K562 (cell line): ENCODE data around the gene PRR19. TPM values are rescaled to one million over a fixed set of nuclear protein-coding genes. Genes with fewer than 3 reads are reported as not detected.

Experiments
- ATF7 ChIP-seq: fragments of 450-650 bp; IDR thresholded peaks from 2 replicates; pipeline ENCODE4 v1.7.1; 2014; ENCODE audit warnings: mild to moderate bottlenecking, moderate library complexity
- BHLHE40 ChIP-seq: IDR thresholded peaks from 2 replicates; pipeline ENCODE4 v1.6.1; 2011; ENCODE audit warnings: low read length, improper control_type of control experiment
- CREBBP ChIP-seq: IDR thresholded peaks from one replicate; pipeline ENCODE4 v1.6.1; 2012; ENCODE audit warnings: low read depth, mild to moderate bottlenecking, control low read depth, inconsistent platforms, low read length
- GABPB1 ChIP-seq: sonication (generic); formaldehyde crosslinking; IDR thresholded peaks from 2 replicates; pipeline ENCODE4 v1.8.0; 2022; ENCODE audit warnings: mild to moderate bottlenecking, missing genetic modification reagents
- MEIS2 ChIP-seq: fragments of 450-650 bp; IDR thresholded peaks from 2 replicates; pipeline ENCODE4 v1.6.1; 2014; ENCODE audit warnings: mild to moderate bottlenecking; ENCODE audit not compliant: partially characterized antibody
- MXD1 ChIP-seq: fragments of 250-450 bp; sonication (Bioruptor Pico); IDR thresholded peaks from 2 replicates; pipeline ENCODE4 v1.8.0; 2021; ENCODE audit warnings: borderline replicate concordance, mild to moderate bottlenecking, moderate library complexity; ENCODE audit not compliant: poor library complexity, severe bottlenecking
- NFRKB ChIP-seq: fragments of 450-650 bp; IDR thresholded peaks from 2 replicates; pipeline ENCODE4 v1.6.1; 2016; ENCODE audit warnings: low read depth
- PHTF2 ChIP-seq: fragments of 250-450 bp; sonication (Bioruptor Pico); IDR thresholded peaks from 2 replicates; pipeline ENCODE4 v1.5.0; 2021; ENCODE audit warnings: mild to moderate bottlenecking
- POU5F1 ChIP-seq: fragments of 150-350 bp; IDR thresholded peaks from 2 replicates; pipeline ENCODE4 v1.6.1; 2014; ENCODE audit warnings: borderline replicate concordance, low read length, low read depth, mild to moderate bottlenecking; ENCODE audit not compliant: partially characterized antibody
- RHOXF2B ChIP-seq: fragments of 250-450 bp; sonication (Bioruptor Pico); conservative IDR thresholded peaks from 2 replicates; pipeline ENCODE4 v1.5.1; 2021
- SMAD1 ChIP-seq: fragments of 150-350 bp; IDR thresholded peaks from 2 replicates; pipeline ENCODE4 v1.6.1; 2014; ENCODE audit warnings: low read length, low read depth; ENCODE audit not compliant: partially characterized antibody
- SRF ChIP-seq, 2 experiments: fragments of 250-450, 450-650 bp in 1 of 2; sonication (Bioruptor Pico) in 1 of 2; sonication (generic) in 1 of 2; formaldehyde crosslinking; IDR thresholded peaks; 2 replicates each; pipeline versions ENCODE4 v1.5.0 to v1.5.1; 2020 to 2022; ENCODE audit warnings: mild to moderate bottlenecking in 1 of 2, missing genetic modification reagents in 1 of 2
- UBTF ChIP-seq, 2 experiments: IDR thresholded peaks; 2 replicates each; pipeline ENCODE4 v1.6.1; 2012; ENCODE audit warnings: improper control_type of control experiment in 2 of 2, low read depth in 2 of 2, low read length in 2 of 2, borderline replicate concordance in 1 of 2
- ZBTB1 ChIP-seq: sonication (generic); formaldehyde crosslinking; IDR thresholded peaks from 2 replicates; pipeline ENCODE4 v1.8.1; 2023; ENCODE audit warnings: missing genetic modification reagents, low read depth, mild to moderate bottlenecking, borderline replicate concordance
- ZEB2 ChIP-seq: fragments of 450-650 bp; IDR thresholded peaks from 2 replicates; pipeline ENCODE4 v1.6.1; 2016
- ZNF143 ChIP-seq: sonication (generic); formaldehyde crosslinking; IDR thresholded peaks from 2 replicates; pipeline ENCODE4 v1.9.0; 2022; ENCODE audit warnings: mild to moderate bottlenecking, missing genetic modification reagents
- ZNF384 ChIP-seq: IDR thresholded peaks from 2 replicates; pipeline ENCODE4 v1.6.1; 2012; ENCODE audit warnings: low read depth, low read length, improper control_type of control experiment
- ZNF583 ChIP-seq: fragments of 250-450 bp; sonication (Bioruptor Pico); IDR thresholded peaks from 2 replicates; pipeline ENCODE4 v1.4.0; 2020
- ZNF696 ChIP-seq: fragments of 250-450 bp; sonication (Bioruptor Pico); conservative IDR thresholded peaks from 2 replicates; pipeline ENCODE4 v1.4.0; 2020; ENCODE audit warnings: mild to moderate bottlenecking, moderate library complexity
- polyA plus RNA-seq, 8 experiments: library from polyadenylated mRNA; depleted of rRNA in 4 of 8; stranded (reverse) in 5 of 8; unstranded in 3 of 8; fragments of >200 nt; fragmentation: Nextera tagmentation in 2 of 8; fragmentation: Illumina TruSeq in 1 of 8; extraction: Ambion mirVana in 2 of 8; extraction: Trizol in 1 of 8; gene quantifications; 2 replicates each; pipeline versions ENCODE4 v1.2.1 to v1.2.3, GENCODE V29; 2011 to 2014; ENCODE audit warnings: inconsistent platforms in 1 of 8, missing spikeins in 1 of 8
- total RNA-seq, 7 experiments: library from RNA; depleted of rRNA in 6 of 7; stranded (reverse); fragments of >200 nt in 6 of 7; fragmentation: Illumina TruSeq in 2 of 7; extraction: Trizol in 2 of 7; gene quantifications; 2 replicates each; pipeline versions ENCODE4 v1.2.1 to v1.2.3, GENCODE V29; 2011 to 2021; ENCODE audit warnings: low replicate concordance in 1 of 7
- TF ChIP-seq, protein P1 (sequence below), 3 experiments: fragments of 200-800 bp in 1 of 3; sonication (Bioruptor generic) in 1 of 3; sonication (generic) in 1 of 3; formaldehyde crosslinking in 1 of 3; IDR thresholded peaks; 2 replicates each; pipeline versions ENCODE4 v1.6.1 to v1.8.0; 2016 to 2022; ENCODE audit warnings: mild to moderate bottlenecking in 2 of 3, missing compliant biosample characterization in 2 of 3, missing genetic modification characterization in 2 of 3, missing genetic modification reagents in 1 of 3
- TF ChIP-seq, protein P2 (sequence below): fragments of 150-350 bp; IDR thresholded peaks from 2 replicates; pipeline ENCODE4 v1.6.1; 2014; ENCODE audit warnings: low read depth, mild to moderate bottlenecking, low read length, borderline replicate concordance

PRR19 gene
- total and polyA plus RNA-seq, 9 of the 15 experiments (the other 6 are each of a cell fraction or from before 2014, with no cell fraction given): 0.10 to 1.6 (median 0.54) TPM

- TF ChIP-seq PHTF2 (CRISPR knock-in tag) (no peak), ZEB2 (no peak), BHLHE40 (peak; percentile 1; the same call in 1 of the 2 replicates), SRF (CRISPR knock-in tag; IDR thresholded peaks at IDR 0.05) (no peak), RHOXF2B (no peak), MEIS2 (no peak), ATF7 (no peak), ZNF143 (CRISPR knock-in tag) (peak; percentile 99), GABPB1 (CRISPR knock-in tag) (peak; percentile 91), ZNF696 (CRISPR knock-in tag) (no peak), NFRKB (0 out of 2 replicates have a peak, but pooled peaks have one; percentile 6), ZNF583 (CRISPR knock-in tag) (no peak), UBTF (IDR thresholded peaks at IDR 0.05; ENCODE audit: borderline replicate concordance in 1 of 2, low read depth in 2 of 2, low read length in 2 of 2) (no peak), POU5F1 (no peak), ZBTB1 (no peak), ZNF384 (peak; percentile 98), SMAD1 (no peak), MXD1 (CRISPR knock-in tag) (no peak), CREBBP (no peak)
- TF ChIP-seq, protein P1, sequence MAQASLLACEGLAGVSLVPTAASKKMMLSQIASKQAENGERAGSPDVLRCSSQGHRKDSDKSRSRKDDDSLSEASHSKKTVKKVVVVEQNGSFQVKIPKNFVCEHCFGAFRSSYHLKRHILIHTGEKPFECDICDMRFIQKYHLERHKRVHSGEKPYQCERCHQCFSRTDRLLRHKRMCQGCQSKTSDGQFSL (CRISPR knock-in tag; IDR thresholded peaks at IDR 0.05): no peak
- TF ChIP-seq, protein P1 (tag; IDR thresholded peaks at IDR 0.05): peak in 1 of 2 experiments; percentile 50; a peak in 1 of 4 replicates
- TF ChIP-seq, protein P2, sequence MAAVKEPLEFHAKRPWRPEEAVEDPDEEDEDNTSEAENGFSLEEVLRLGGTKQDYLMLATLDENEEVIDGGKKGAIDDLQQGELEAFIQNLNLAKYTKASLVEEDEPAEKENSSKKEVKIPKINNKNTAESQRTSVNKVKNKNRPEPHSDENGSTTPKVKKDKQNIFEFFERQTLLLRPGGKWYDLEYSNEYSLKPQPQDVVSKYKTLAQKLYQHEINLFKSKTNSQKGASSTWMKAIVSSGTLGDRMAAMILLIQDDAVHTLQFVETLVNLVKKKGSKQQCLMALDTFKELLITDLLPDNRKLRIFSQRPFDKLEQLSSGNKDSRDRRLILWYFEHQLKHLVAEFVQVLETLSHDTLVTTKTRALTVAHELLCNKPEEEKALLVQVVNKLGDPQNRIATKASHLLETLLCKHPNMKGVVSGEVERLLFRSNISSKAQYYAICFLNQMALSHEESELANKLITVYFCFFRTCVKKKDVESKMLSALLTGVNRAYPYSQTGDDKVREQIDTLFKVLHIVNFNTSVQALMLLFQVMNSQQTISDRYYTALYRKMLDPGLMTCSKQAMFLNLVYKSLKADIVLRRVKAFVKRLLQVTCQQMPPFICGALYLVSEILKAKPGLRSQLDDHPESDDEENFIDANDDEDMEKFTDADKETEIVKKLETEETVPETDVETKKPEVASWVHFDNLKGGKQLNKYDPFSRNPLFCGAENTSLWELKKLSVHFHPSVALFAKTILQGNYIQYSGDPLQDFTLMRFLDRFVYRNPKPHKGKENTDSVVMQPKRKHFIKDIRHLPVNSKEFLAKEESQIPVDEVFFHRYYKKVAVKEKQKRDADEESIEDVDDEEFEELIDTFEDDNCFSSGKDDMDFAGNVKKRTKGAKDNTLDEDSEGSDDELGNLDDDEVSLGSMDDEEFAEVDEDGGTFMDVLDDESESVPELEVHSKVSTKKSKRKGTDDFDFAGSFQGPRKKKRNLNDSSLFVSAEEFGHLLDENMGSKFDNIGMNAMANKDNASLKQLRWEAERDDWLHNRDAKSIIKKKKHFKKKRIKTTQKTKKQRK: peak; percentile 99
Measured at GRCh38 chr19:42268704-42269477, 33.0 kb upstream of the PRR19 start, which contains the start of gene CIC (continued).
